Activated effector memory CD4-positive, alpha-beta T cell treated with Interleukin-2 at 50 U/mL for 16 hours (primary cell): ENCODE data around the gene ADAMTS9.

Experiments
- DNase-seq: peaks from one replicate; pipeline ENCODE4 v3.0.0-alpha.2; 2020

The ADAMTS9 gene

GRCh38 chr3:64520334-64520733 is 167.5 kb downstream of the ADAMTS9 start:
- DNase-seq = no peak

- no peak for DNase-seq
Measured at GRCh38 chr3:64518950-64519349, 168.8 kb downstream of the ADAMTS9 start.

GRCh38 chr3:64518496-64518895 is 169.3 kb downstream of the ADAMTS9 start:
- no peak for DNase-seq

DNA sequence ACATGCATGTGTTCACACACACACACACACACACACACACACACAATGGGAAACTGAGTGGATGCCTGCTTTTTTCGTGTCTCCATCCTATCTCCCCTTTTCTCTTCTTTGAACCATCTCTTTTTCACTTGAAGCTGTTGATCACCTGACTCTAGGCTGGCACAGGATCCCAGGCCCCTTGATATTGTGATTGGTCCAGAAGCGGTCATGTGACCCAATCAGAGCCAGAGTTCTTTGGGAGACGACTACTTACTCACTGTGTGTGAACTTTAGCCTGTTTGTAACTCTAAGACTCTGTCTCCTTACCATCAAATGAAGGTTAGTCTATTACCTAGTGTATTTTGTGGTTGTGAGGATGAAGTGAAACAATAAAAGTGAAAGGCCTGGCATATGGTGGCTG is 172.9 kb downstream of the ADAMTS9 start:
- no peak for DNase-seq

DNA sequence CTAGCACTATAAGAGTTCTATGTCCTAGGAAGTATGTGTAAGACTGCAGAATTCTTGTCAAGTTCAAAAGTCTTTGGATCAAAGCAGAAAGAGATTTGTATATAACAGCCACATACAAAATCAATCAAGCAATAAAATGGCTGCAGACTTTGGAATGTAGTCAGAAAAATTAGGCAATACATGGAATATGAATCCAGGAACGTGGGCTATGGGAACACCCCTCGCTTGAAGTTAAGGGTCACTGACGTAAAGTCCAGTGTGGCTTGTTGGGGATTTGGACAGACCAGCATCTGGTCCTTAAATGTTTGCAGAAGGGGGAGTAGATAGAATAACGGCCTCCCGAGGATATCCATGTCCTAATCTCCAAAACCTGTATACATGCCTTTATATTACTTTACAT is 178.6 kb downstream of the ADAMTS9 start:
- DNase-seq = no peak

GRCh38 chr3:64508140-64508539 is 179.7 kb downstream of the ADAMTS9 start:
- DNase-seq = no peak

DNA sequence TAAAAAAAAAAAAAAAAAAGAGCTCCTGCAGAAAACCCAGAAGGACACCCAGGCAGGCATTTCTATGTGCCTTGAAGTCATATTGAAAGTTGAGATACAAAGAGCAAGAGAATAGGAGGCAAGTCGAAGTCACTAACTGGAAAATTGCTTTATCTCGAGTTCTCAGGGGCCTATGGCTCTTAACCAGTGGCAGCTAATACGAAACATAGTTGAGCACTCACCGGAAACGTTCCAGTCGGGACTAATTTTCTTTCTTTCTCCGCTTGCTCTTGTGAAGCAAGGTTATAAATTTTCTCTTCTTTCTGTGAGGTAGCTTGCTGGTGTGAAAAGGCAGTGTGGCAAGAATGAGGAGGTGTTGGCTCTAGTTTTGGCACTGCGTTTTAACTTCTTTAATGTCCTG is 181.5 kb downstream of the ADAMTS9 start:
- DNase-seq = no peak

- no peak for DNase-seq
Measured at GRCh38 chr3:64505419-64505818, 182.4 kb downstream of the ADAMTS9 start.

DNA sequence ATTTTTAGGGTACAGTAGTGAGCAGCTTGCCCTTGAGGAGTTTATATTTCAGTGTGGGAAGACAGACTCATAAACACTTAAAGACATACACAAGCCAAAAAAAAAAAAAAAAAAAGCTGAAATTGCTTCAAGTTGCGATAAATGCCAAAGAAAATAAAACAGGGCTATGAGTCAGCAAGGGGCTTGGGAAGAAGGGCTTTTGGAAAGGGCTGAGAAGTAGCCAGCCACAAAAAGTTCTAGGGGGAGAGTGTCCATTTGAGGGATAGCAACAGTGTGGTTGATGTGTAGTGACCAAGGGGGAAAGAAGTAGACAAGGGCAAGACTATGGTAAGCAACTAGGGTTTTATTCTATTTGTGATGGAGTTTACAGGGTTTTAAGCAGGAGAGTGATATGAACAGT is 185.5 kb downstream of the ADAMTS9 start:
- DNase-seq = no peak

GRCh38 chr3:64501298-64501906 is 186.4 kb downstream of the ADAMTS9 start:
- DNase-seq = no peak

DNA sequence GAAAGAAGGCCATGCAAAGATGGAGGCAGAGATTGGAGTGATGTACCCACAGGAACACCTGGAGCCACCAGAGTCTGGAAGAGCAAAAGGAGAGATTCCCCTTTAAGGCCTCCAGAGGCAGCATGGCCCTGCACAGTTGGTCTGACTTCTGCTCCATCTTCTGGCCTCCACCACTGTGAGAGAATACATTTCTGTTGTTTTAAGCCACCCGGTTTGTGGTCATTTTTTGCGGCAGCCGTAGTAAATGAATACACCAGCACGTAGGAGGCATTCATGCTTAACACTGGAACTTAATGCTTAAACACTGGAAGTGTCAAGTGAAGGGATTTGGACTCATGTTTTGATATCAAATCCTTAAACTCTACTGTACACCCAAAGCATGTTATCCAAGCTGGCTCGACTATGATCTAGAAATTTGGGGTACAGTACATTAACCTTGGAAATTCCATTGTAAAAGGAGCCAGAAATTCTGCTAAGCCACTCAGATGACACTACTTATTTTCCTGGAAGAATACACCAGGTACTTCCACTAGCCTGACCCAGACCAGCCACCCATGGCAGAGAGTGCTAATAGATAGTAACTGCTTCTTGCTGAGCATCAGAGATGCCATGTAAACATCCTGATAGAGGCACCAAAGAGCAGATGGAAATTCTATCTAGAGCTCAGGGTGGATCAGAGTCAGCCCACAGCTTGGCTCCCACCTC is 190.9 kb downstream of the ADAMTS9 start:
- DNase-seq = no peak

DNA sequence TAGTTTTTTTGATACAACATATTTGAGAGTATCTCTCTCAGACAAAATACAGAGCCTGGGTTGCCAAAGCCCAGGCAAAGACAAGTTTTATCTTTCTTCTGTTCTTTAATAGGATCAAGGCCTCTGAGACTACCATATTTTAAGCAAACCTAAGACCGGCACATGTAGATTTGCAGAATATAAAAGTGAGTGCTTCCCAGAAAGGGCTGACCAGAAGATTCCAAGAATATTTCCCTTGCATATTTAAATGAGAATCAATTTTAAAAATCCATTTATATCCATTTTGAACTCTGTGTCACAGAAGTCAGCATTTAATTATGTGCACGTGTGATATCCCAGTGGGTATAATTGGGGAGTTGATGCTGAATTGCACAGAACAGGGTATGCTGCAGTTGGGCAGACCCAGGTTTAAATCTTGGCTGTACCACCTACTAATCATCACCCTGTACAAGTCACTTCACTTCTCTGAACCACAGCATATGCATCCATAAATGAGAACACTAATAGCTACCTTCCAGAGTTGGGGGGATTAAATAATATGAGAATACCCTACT is 191.9 kb downstream of the ADAMTS9 start:
- DNase-seq = no peak

DNA sequence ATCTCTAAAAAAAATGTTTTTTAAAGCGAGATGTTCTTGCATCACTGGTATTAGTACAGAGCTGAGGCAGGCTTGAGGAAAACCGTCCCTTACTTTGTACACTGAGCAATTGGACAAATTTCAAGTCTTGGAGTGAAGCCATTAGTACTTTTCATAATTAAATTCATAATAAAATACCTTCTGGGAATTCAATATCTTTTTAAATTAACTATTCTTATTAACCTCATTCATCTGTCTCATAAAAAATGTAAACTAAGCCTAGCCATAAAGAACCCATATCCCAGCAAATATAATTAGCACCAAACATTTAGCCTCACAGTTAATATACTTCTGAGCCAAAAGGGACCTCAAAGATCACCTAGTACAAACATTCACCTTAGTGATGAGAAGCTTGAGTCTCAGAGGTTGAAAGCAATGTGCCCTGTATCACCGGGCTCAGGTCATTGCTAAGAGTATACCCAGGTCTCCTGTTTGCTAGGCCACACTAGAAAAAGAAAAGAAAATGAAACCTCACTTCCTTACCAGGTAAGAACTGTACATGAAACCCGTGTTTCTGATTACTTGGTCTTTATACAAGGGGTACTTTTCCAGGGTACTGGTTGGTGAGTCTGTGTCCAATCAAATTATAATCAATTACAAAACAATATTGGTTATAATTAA is 192.5 kb downstream of the ADAMTS9 start:
- no peak for DNase-seq

DNA sequence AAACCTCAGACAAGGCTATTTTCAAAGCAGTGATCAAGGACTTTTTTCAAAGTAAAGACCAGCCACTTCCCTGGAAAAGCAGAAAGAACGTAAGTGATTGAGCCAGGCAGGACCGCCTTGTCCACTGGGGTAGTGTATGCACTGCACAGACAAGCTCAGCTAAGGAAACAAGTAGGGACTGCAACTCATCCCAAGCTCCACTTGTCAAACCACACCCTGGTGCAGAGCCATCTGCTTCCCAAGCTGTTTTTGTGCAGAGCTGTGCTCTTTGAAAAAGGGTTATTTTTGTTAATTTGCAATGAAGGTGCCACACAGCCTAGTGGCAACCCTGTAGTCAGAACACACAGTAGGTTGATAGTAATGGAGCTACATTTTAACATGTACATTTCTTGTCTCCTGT is 193.3 kb downstream of the ADAMTS9 start:
- no peak for DNase-seq

DNA sequence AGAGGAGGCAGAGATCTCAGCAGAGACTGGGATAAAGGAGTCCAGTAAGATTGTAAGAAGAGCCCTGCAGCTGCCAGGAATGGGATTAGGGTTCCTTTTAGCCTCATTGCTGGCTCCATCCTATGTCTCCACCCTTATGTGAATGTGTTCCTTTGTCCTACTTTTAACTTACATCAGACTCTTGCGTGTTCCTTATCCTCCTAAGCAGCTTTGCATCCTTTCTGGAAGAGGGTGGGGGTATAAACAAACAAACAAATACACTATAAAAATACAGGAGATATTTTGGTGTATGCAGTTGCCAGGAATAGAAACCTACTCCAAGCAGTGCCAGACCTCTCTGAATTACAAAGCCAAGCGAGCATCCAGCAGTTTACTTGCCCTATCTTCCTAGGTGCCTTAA is 194.7 kb downstream of the ADAMTS9 start:
- DNase-seq = no peak

- DNase-seq = no peak
Measured at GRCh38 chr3:64491843-64492242, 196.0 kb downstream of the ADAMTS9 start.

DNA sequence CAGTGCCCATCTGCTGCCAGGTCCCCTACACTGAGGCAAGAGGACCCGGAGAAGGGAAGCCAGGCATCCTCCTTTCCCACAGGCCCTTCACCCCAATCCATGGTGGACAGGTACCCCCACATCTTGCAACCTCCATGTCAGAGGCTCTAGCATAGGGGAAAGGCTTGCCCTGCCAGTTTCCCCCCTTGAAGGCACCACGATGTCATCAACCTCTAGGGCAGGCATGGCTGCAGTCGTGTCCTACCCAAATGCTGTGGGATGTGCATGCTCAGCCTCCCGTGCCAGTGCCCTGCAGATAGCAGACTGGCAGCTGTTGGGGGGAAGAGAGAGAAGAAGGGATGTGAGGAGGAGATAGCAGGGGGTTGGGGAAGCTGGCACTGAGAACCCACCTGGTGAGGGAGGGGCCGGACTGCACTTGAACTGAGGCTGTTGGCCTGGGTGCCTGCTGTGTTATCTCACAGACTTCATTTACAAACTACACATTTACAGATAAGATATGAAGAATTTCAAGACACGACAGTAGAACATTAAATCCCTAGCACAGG is 197.5 kb downstream of the ADAMTS9 start:
- no peak for DNase-seq

GRCh38 chr3:64489361-64490044 is 198.3 kb downstream of the ADAMTS9 start:
- DNase-seq = no peak

DNA sequence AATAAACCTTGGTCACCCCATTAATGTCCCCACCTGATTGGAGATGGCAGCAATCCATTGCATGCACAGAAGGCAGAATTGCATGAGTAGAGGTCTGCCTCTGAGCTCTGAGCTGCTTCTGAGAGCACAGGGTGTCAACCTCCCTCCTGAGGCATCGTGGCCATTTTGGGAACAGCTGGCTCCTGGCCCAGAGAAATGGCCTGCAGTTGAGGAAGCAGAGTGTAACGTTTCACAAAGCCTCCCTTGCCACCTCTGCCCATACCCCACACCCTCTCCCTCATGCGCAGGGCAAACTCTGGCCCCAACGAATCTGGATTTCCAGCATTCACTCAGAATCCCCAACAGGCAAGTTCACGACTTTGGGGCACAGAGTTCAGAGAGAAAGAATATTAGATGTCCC is 198.9 kb downstream of the ADAMTS9 start:
- no peak for DNase-seq

DNA sequence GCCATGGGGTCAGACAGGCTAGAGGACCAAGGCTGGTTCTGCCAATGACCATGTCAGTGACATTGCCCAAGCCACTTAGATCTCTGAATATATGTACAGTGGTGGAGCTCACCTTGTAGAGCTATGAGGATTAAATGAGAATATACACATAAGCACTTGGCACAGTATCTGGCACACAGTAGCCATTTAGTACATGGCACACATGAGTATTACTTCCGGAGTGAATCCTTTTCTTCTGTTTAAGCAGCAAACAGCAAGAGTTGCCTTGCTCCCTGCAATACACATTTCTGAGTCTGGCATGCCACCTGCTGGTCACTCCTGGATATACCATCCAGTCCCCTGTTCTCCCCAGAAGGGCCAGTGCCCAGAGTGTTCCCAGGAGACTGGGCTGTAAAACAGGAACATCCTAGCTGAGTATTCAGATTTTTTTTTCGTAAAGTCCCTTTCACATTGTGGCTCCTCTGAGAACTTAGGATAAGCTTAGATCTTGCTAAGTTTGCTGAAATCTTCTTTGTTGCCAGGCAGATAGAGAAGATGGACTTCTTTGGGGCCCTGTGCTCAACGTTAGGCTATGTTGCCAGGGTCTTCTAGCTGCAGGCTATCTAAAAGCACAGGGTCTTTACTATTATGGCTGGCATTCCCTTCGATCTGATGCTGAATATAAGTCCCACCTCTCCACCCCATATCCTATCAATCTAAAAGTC is 203.4 kb downstream of the ADAMTS9 start:
- peak; percentile 19 for DNase-seq

DNA sequence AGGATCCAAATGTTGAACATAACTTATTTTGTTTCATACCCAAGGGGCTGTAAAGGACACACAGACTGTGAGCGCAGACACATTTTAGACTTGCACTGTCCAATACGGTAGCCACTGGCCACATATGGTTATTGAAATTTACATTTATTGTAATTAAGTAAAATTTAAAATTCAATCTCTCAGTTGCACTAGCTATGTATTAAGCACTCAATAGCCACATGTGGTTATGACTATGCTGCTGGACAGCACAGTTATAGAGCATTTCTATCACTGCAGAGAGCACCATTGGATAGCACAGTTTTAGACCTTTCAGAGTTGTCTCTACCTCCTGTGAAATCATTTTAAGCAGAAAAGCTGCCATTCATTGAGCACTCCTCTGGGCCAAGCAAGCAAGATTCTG is 204.3 kb downstream of the ADAMTS9 start:
- no peak for DNase-seq

- DNase-seq = no peak
Measured at GRCh38 chr3:64475037-64475436, 212.8 kb downstream of the ADAMTS9 start.

GRCh38 chr3:64473466-64473865 is 214.3 kb downstream of the ADAMTS9 start:
- no peak for DNase-seq
